ENCODE results near the gene RIPOR2. TPM values are rescaled to one million over a fixed set of nuclear protein-coding genes. Genes with fewer than 3 reads are reported as not detected.

The RIPOR2 gene
- total RNA-seq, 1 experiment from 2014 or later: 5.0 TPM

DNA sequence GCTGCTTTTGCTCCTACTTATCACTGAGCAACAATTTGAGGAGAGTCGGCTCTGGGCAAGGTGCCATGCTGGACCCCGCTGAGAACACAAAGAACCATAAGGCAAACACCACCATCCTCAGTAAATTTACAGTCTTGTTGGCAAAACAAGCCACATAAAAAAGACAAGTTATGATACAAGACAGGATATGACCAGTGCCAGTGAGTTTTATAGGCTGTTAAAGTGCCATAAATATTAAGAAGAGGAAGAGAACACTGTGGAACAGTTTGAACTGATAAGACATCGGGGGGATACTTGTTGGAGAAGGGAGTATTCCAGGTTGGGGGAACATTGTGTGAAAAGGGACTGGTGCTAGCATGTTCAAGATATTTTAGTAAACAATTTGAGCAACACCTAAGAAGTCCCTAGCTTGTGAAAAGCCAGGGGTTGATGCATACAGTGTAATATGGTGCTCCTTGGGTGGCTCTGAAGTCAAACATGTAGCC, 25.3 kb upstream of the RIPOR2 start:
- WGBS (ENCODE audit: extremely low coverage, insufficient read length, low lambda C conversion rate): no CpG with 5 or more reads among the region's 3 CpGs
- no peak overlapping the region for H3K4me3 Mint-ChIP-seq
- Histone ChIP-seq H4K5ac (ENCODE audit: insufficient read length, low read depth, low read length) (no peak overlapping the region), H3K18ac (ENCODE audit: insufficient read length, low read depth, low read length) (no peak overlapping the region), H4K91ac (ENCODE audit: insufficient read length, low read depth, low read length) (no peak overlapping the region), H2AFZ (ENCODE audit: low read length) (no peak overlapping the region), H4K20me1 (ENCODE audit: control insufficient read depth, insufficient read depth, insufficient read length) (peaks cover 2% of the 10 kb centered on the region), H3K23ac (ENCODE audit: insufficient read length, low read depth, low read length) (no peak overlapping the region), H3K23me2 (ENCODE audit: insufficient read length, low read depth, low read length, poor library complexity, severe bottlenecking) (no peaks in the 10 kb centered on the region), H3T11ph (ENCODE audit: low read length) (no peak overlapping the region), H2BK20ac (ENCODE audit: low read depth, low read length, poor library complexity, severe bottlenecking) (no peak overlapping the region), H2BK120ac (ENCODE audit: low read depth, low read length, poor library complexity, severe bottlenecking) (no peak overlapping the region), H3K4ac (ENCODE audit: low read depth, low read length) (no peak overlapping the region), H3K9ac (ENCODE audit: extremely low read depth, insufficient read length, low read length) (no peak overlapping the region), H3K4me2 (ENCODE audit: insufficient read depth, insufficient read length, low read length) (no peak overlapping the region), H3K79me2 (ENCODE audit: insufficient read depth, low read length) (no peaks in the 10 kb centered on the region), H2AK5ac (ENCODE audit: insufficient read length, low read length) (no peak overlapping the region), H3K14ac (ENCODE audit: insufficient read depth, low read length) (no peak overlapping the region), H3K27me3 (ENCODE audit: insufficient read depth, low read length) (no peaks in the 10 kb centered on the region), H3K56ac (ENCODE audit: insufficient read length, low read depth, low read length) (no peak overlapping the region), H3K9me3 (ENCODE audit: control insufficient read depth, low read depth, low read length) (no peaks in the 10 kb centered on the region), H2BK5ac (ENCODE audit: insufficient read length, low read length) (no peak overlapping the region), H3K27ac (ENCODE audit: insufficient read length, low read depth, low read length) (no peak overlapping the region), H2BK12ac (ENCODE audit: insufficient read length, low read depth, low read length) (no peak overlapping the region), H4K8ac (replicated peaks; ENCODE audit: insufficient read length, low read depth, low read length) (no peak overlapping the region), H3K79me1 (ENCODE audit: insufficient read depth, low read depth, low read length, poor library complexity, severe bottlenecking) (no peaks in the 10 kb centered on the region), H2BK15ac (ENCODE audit: low read depth, low read length) (no peak overlapping the region), H3K4me1 (ENCODE audit: insufficient read depth, low read length) (no peaks in the 10 kb centered on the region)
- no peak for TF ChIP-seq CTCF (conservative IDR thresholded peaks at IDR 0.05)
- peaks cover 0 to 12% (median 4%) of the 10 kb centered on the region in 3 experiments; a peak in 3 of 7 replicates for H3K36me3 Mint-ChIP-seq (ENCODE audit: insufficient read depth in 1 of 3, low read depth in 3 of 3)
- no peaks in the 10 kb centered on the region for H3K27me3 Mint-ChIP-seq (ENCODE audit: low read depth)
- no peak for DNase-seq
- H3K27ac Mint-ChIP-seq: no peak overlapping the region
- H3K4me1 Mint-ChIP-seq: peaks cover 0 to 4% of the 10 kb centered on the region in 2 experiments; a peak in 2 of 4 replicates
- H3K9me3 Mint-ChIP-seq: peaks cover 0 to 5% of the 10 kb centered on the region in 2 experiments; a peak in 2 of 5 replicates

Measured in H9 (cell line).